ENCODE results near the gene PLEKHM3. TPM values are rescaled to one million over a fixed set of nuclear protein-coding genes. Genes with fewer than 3 reads are reported as not detected.

The PLEKHM3 gene
- total RNA-seq, 1 experiment from 2014 or later = 2.5 TPM

GRCh38 chr2:207839028-207839427 is 186.3 kb downstream of the PLEKHM3 start:
- ATAC-seq = no peak
- intact Hi-C loops (cut with micrococcal nuclease; ENCODE audit: unreplicated experiment) = no loop called here
- H3K4me3 ChIP-seq (ENCODE audit: low read depth in 2 of 2, low read length in 2 of 2) = no peak overlapping the region

GRCh38 chr2:207836521-207837133 is 188.7 kb downstream of the PLEKHM3 start:
- TF ChIP-seq SIN3A (IDR thresholded peaks at IDR 0.05; ENCODE audit: borderline replicate concordance, insufficient read depth, low read depth, low read length) = no peak
- TF ChIP-seq POLR2AphosphoS5 (IDR thresholded peaks at IDR 0.05; ENCODE audit: low read depth, low read length) = no peak
- no peak for TF ChIP-seq REST (IDR thresholded peaks at IDR 0.05; ENCODE audit: insufficient read depth in 1 of 2, low read depth in 2 of 2, low read length in 1 of 2)
- TF ChIP-seq CTCF (IDR thresholded peaks at IDR 0.05) = no peak
- TF ChIP-seq TCF7L2 (IDR thresholded peaks at IDR 0.05; ENCODE audit: low read depth, low read length) = no peak
- CTCF ChIA-PET = no interaction called here

More at GRCh38 chr2:207839028-207839427, 186.3 kb downstream of the PLEKHM3 start:
- Histone ChIP-seq H3K4me1 (ENCODE audit: control insufficient read depth, insufficient read depth, low read length) (no peaks in the 10 kb centered on the region), H3K9me3 (ENCODE audit: control insufficient read depth, insufficient read depth, low read depth, low read length) (no peaks in the 10 kb centered on the region), H3K27ac (ENCODE audit: low read length) (no peak overlapping the region), H3K36me3 (ENCODE audit: control insufficient read depth, insufficient read depth, low read length) (no peaks in the 10 kb centered on the region), H3K27me3 (ENCODE audit: control insufficient read depth, insufficient read depth, low read length) (no peaks in the 10 kb centered on the region)
- no TSS peak for BruUV-seq (replicated peaks)
- ChIA-PET POLR2A (no interaction called here), CTCF (no interaction called here)
- TF ChIP-seq CTCF (IDR thresholded peaks at IDR 0.05) (no peak), POLR2AphosphoS5 (IDR thresholded peaks at IDR 0.05; ENCODE audit: low read depth, low read length) (no peak), SIN3A (IDR thresholded peaks at IDR 0.05; ENCODE audit: borderline replicate concordance, insufficient read depth, low read depth, low read length) (no peak), REST (IDR thresholded peaks at IDR 0.05; ENCODE audit: insufficient read depth in 1 of 2, low read depth in 2 of 2, low read length in 1 of 2) (no peak), TCF7L2 (IDR thresholded peaks at IDR 0.05; ENCODE audit: low read depth, low read length) (no peak)
- no peak for DNase-seq (ENCODE audit: low read depth, low spot score)
- in situ Hi-C loops (cut with HindIII; ENCODE audit: low pct_unique_long_range_greater_than_20kb, low sequenced_read_pairs) = no loop called here

More at GRCh38 chr2:207836521-207837133, 188.7 kb downstream of the PLEKHM3 start:
- in situ Hi-C loops (cut with HindIII; ENCODE audit: low pct_unique_long_range_greater_than_20kb, low sequenced_read_pairs) (no loop called here), intact Hi-C loops (cut with micrococcal nuclease; ENCODE audit: unreplicated experiment) (no loop called here)
- no TSS peak for BruUV-seq (replicated peaks)
- H3K9me3 ChIP-seq (ENCODE audit: control insufficient read depth, insufficient read depth, low read depth, low read length) = no peaks in the 10 kb centered on the region
- H3K36me3 ChIP-seq (ENCODE audit: control insufficient read depth, insufficient read depth, low read length) = no peaks in the 10 kb centered on the region
- no peak for DNase-seq (ENCODE audit: low read depth, low spot score)
- no peak overlapping the region for H3K27ac ChIP-seq (ENCODE audit: low read length)
- no peak; the same call in 1 of the 2 replicates for ATAC-seq
- POLR2A ChIA-PET = no interaction called here
- no peak overlapping the region for H3K4me3 ChIP-seq (ENCODE audit: low read depth in 2 of 2, low read length in 2 of 2)
- H3K27me3 ChIP-seq (ENCODE audit: control insufficient read depth, insufficient read depth, low read length) = no peaks in the 10 kb centered on the region
- H3K4me1 ChIP-seq (ENCODE audit: control insufficient read depth, insufficient read depth, low read length) = no peaks in the 10 kb centered on the region

Data from Panc1 (cell line).